ENCODE measurements around the gene NKX2-3.

NKX2-3 gene

DNA sequence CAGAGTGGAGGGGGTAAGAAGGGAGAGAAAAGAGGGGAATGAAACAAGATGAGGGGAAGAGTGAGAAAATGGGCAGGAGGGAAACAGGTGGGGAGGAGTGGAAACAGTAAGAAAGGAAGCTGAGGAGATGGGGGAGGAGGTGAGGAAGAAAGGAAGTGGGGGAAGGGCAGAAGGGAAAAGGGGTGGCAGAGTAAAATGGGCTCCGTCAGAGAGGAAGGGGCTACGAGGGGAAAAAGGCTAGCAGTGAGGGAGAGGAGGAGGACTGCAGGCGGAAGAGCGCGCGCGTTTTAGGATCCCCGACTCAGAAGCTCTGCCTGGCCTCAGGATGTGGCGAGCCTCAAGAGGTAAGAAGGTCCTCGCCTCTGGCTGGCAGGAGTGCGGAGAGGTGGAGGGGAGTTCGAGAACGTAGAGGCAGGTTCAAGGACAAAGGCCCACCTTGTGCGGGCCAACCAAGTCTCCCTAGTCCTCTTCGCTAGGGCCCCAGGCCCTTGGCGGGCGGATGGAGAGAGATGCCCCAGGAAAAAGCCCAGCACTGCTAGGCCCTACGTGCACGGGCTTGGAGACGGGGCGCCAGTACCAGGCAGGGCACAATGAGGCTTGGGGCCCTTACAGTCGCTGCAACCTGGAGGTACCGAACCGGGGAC lies 5.8 kb upstream of the NKX2-3 start:
- no peak for DNase-seq (ENCODE audit: low spot score)

DNA sequence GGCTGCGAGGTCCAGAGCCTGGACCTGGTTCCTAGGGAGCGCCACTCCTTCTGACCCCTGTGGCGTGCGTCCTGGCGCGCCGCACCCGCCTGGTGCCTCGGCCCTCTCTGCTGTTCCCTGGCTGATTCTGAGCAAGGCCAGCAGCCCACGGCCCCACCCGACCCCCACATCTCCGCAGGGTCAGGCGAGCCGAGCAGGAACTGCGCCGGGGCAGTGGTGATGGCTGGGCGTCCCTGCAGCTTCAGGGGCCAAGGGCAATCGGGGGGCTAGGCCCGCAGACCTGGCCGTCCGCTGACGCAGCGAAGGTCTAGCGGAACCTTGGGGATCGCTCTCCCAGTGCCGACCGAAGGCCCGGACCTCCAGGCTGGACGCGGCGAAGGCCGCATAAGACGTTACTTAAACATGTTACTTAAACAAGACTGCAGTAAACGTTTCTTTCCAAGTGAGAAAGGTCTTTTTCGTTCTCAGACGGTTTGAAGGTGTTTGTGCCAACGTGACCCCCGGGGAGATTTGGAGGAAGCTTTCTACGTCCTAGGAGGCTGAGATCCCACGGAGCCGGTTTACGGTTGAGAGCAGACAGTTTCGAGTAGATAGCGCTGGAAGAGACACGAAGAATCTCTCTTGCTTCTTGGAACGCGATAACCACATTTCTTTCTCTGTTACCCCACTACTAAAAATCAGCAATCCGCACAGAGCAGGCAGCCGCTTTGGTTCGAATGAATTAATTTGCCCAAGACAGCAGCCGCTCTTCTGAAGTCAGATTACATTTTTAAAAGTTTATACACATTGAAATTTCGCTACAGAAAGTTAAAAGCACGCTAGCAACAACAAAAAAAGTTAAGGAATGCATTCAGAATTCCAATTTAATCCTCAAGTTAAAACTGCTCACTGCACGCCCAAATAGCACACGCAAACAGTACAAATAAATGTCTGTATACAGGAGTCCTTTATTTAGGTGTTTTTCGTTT lies 4.9 kb upstream of the NKX2-3 start:
- DNase-seq (ENCODE audit: low spot score): no peak

DNA sequence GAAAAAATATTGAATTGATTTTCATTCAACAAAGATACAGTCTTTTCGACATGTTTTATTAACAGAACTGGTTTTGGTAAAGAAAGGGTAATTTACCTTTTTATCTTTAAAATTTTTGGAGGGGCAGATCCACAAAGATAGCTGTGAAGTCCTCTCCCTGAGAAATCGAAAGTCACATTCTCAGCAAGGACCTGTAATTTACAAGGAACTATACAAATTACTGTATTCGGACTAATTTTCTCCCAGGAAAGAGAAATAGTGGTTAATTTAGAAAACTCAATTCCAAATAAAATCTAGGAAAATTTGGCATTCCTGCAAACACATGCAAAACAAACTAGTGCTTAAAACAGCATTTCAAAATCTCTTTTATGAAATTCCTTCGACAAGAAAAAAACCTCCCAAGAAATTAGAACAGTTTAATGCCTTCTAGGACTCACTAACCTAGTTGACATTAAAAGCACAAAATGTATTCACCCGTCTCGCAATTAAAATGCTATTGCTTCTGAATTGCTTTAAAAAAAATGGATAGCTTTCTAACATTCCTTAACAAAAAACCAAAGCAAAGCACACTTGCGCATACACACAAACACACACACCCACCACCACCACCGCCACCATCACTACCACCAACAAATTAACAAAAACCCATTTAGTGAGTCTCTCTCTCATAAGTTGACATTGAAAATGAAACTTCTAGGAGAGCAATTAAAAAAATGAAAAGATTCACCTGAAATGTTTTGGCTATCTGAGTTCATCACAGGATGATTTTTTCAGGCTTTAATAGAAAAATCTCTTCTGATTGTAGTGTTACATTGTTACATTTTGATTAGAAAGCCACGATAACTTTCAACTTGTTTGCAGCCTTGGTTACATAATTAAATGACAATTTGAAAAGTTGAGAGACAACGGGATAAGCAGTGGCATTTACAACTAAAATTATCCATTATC lies 4.0 kb upstream of the NKX2-3 start:
- no peak for DNase-seq (ENCODE audit: low spot score)

DNA sequence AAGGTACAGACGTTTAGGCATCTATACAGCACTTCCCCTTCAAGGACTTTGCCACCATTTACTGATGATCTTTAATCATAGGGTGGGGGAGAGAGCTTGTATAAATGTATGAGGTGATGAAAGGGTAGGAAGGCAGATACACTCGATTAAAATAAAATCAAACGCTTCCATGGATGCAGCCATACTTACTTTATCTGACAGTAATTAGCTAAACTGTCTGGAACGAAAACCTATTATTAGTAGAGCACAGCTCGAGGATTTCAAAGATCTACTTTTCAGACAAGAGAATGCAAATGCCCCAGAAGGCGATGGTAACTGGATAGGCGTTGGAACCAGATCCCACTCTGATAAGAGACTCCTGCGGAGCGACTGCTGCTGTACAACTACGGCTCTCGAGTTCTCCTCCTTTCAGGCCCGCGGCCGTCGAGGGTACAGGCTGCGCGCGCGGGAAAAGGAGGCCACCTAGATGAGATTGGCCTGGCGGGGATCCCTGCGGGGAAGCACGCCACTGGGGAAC lies 3.1 kb upstream of the NKX2-3 start:
- no peak for DNase-seq (ENCODE audit: low spot score)

DNA sequence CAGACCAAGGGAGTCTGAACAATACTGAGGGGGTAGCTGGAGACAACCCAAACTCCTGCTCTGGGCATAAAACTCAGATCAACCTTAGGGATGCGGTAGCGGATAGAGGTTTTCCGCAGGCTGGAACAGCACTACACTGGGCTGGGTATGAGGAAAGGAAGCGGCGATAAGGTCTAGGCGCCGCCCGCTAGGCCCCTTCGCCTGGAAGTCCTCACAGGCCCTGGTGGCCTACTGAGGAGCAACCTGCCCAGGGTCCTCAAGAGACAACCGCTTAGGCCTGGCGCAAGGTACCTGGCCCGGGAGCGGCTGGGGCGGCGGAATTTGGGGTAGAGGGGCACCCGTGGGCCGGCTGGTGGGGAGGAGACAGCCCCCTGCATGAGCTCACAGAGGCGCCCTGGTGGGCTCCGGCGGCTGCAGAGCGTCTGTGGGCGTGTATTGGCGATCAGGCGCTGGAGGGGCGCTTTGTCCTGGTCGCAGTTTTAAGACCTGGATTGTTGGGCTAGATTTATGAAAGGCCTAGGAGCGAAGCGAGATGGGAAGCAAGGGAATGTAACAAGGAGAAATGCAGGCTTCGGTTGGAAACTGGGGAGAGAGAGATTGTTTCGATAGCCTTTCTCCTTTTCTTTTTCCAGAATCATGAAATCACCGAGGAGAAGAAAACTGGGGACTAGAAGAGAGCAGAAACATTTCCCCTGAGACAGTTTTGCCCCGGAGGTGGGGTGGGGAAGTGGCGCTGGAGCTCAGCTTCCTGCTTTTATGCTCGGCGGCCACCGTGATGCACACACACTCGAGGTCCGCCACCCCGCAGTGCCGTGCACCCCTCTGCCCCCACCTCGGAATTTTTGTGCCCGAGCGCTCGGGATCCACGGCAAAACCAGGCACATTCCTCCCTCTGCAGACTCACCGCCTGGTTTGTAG lies 2.4 kb upstream of the NKX2-3 start:
- DNase-seq (ENCODE audit: low spot score): no peak

DNA sequence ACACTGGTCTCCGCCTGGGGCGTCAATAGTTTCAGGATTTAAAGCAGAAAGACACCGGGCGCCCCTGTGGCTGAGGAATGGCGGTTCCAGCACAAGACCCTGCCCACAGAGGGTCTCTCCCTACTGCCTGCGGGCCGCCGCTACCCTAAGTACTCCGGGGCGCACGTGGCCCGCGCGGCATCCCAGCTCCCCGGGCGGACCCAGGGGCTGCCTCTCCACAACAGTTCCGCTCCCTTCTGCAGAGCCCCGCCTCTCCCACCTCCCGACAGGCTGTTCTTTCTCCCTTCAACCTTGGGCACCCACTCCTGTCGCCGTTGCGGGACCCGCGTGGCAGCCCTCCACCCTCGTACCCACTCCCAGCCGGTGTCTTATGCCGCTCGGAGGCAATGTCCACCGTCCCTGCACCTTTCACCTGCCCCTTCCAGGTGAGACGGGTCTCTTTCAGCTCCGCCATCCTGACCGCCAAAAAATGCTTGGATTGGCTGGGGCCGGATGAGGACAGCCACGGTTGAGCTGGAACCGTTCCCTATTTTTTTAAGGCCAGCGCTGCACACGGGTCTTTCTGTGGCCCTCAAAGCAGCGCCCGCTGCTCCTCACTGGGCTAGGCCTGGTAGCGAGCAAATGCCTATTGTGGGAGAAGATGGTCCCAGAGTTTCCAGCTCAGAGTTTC lies 1.6 kb upstream of the NKX2-3 start:
- no peak for DNase-seq (ENCODE audit: low spot score)

DNA sequence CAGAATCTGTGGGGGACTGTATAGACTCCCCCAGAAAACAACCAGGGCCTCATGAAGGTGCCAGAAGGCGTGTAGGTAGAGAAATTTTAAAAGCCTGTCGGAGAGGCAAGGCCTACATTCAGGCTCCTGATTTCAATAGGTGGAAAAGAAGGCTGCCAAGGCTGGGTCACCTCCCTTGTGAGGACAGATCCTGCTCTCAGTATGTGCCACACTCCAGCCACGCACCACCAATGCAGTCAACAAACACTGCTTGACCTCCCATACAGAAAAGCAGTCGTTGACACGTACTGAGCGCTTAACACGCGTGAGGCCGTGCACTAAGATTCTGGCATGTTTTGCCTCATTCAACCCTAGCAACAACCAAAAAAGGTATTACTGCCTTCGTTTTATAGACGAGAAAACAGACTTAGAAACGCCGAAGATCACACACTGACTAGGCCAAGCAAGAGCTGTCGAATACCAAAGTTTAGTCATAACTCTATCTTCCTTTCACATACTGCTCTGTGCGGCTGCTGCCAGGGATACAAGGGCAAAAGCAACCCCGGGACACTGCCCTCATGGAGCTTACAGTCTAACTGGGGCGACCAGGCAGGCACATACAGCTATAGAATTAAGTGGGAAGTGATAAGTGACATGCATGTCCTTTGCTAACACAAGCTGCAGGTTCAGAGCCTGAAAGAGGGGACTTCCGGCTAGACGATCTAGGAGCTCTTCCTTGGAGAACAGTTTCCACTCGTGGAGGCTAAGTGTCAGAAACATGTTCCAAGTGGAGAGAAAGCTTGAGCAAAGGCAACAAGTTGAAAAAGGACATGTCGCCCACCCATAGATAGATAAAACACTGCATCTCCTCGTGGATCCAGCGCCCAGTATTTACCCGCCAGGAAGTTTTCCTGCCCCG lies 797 bp upstream of the NKX2-3 start:
- DNase-seq (ENCODE audit: low spot score): no peak

DNA sequence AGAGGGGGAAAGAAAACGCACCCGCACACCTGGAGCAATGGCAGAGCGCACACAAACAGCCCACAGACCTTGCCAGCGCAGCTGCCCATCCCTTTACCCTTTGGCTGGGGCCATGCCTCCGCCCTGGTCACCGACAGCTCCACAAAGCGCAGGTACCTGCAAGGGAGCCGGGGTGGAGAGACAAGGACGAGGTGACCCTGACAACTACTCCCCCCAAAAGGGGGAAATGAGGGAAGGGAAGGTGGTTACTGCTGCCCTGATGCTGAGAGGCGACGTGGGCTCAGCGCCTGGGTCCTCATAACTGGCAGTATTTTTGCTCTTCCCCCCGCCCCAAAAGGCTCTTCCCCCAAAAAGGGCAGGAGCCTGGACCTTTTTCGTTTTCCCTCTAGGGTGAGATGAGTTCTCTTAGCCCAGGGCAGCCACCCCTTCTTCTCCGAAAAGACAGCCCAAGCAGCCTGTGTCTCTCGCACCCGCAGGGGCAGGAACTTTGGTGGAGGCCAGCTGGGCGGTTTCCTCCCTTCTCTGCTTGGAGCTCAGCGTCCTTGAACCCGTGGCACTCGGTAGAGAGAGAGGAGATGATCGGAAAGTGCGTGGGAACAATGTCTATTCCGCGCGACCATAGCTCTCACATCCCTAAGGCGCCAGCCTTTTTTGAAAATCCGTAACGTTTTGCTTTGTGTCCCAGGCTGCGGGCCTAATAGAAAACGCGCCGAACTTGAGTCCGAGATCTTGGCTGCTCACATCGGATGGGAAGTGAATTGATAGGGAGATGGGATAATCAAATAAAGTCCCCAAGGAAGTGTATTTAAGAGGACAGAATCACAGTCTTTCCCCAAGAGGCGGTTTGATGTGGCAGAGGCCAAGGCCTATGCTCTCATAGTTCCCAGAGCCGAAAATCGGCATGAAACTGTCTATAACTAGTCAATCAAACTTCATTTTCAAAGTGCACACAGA lies 1.0 kb downstream of the NKX2-3 start:
- no peak for DNase-seq (ENCODE audit: low spot score)

DNA sequence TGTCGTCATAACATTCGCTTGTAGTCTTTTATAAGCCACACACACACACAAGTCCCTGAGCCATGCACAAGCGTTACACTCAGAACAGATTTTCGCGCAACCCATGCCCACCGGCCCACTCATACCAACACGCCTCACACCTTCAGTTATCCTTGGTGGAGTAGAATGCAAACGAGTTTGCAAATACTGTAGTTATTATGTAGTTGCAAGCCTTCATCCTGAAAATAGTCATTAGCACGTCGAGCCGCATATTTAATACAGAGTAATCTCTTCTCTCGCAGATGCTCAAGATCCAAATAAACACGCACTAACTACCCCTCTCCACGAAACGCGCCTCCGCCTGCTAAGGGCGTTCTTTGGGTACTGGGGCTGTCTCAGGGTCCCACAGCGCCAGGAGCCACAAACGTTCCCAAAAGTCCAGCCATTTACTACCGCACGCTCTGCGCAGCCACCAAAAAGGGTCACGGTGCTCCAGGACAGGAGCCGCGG lies 1.8 kb downstream of the NKX2-3 start:
- no peak for DNase-seq (ENCODE audit: low spot score)

DNA sequence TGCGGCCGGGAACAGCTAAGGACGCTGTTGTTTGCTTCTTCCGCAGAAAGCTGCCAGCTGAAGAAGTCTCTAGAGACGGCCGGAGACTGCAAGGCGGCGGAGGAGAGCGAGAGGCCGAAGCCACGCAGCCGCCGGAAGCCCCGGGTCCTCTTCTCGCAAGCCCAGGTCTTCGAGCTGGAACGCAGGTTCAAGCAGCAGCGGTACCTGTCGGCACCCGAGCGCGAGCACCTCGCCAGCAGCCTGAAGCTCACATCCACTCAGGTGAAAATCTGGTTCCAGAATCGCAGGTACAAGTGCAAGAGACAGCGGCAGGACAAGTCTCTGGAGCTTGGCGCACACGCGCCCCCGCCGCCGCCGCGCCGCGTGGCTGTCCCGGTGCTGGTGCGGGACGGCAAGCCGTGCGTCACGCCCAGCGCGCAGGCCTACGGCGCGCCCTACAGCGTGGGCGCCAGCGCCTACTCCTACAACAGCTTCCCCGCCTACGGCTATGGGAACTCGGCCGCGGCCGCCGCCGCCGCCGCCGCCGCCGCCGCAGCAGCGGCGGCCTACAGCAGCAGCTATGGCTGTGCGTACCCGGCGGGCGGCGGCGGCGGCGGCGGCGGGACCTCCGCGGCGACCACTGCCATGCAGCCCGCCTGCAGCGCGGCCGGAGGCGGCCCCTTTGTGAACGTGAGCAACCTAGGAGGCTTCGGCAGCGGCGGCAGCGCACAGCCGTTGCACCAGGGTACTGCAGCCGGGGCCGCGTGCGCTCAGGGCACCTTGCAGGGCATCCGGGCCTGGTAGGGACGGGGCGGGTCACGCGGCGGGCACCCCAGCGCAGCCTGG lies 2.4 kb downstream of the NKX2-3 start:
- no peak for DNase-seq (ENCODE audit: low spot score)

DNA sequence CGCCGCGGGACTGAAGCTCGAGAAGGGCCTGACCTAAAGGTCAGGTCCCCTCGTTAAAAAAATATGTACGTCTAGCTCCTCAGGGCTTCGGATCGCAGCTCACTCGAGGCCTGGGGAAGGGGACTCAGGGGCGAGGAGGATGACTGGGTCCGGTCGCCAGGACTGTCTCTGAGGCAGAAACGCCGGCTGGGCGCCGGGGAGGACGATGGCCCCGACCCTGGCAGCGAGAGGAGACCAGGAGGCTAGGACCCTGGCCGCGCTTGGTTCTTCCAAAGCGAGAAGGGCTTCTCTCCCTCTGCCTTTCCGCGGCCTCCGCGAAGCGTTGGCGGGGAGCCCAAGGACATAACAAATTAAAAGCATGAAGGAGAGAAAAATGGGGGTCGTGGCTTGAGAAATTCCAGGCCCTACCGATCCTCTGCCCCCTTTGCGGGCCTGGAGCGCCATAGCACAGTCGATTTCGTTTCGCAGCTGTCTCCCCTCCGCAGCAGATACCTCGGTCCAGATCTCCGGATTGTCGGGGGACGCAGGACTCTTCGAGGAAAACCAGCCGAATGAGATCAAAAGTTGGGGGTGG lies 3.1 kb downstream of the NKX2-3 start:
- no peak for DNase-seq (ENCODE audit: low spot score)

DNA sequence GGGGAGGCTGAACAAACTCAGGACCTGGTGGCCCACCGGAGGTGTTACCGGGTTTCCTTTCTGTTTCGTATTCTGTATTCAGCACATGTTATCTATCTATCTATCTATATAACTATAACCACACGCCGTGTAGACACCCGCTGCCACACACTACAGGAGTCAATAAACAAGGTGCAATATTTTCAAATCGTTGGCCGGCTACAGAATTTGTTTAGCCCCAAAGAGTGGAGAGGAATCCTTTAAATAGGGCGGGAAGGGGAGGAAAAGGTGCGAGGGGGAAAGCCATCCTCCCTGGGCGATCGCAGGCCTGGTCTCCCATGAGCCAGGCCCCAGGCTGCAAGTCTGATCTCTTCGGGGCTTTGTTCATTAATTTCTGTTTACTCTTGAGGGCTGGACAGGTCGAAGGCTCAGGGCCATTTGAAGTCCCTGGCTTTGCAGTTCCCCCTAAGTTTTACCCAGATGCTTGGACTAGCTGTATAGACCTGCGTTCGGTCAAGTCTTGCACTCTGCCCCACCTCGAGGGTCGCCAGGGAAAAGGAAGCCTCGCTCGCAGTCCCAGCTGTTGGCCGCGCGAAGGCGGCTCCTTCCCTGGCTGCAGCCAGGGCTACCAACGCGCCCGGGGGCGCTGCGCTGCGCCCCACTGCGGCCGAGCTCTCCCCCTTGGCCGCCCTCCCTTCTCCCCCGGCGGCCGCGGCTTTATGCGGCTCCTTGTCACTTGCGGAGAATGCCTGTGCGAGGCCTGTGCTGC lies 3.8 kb downstream of the NKX2-3 start:
- DNase-seq (ENCODE audit: low spot score): no peak

DNA sequence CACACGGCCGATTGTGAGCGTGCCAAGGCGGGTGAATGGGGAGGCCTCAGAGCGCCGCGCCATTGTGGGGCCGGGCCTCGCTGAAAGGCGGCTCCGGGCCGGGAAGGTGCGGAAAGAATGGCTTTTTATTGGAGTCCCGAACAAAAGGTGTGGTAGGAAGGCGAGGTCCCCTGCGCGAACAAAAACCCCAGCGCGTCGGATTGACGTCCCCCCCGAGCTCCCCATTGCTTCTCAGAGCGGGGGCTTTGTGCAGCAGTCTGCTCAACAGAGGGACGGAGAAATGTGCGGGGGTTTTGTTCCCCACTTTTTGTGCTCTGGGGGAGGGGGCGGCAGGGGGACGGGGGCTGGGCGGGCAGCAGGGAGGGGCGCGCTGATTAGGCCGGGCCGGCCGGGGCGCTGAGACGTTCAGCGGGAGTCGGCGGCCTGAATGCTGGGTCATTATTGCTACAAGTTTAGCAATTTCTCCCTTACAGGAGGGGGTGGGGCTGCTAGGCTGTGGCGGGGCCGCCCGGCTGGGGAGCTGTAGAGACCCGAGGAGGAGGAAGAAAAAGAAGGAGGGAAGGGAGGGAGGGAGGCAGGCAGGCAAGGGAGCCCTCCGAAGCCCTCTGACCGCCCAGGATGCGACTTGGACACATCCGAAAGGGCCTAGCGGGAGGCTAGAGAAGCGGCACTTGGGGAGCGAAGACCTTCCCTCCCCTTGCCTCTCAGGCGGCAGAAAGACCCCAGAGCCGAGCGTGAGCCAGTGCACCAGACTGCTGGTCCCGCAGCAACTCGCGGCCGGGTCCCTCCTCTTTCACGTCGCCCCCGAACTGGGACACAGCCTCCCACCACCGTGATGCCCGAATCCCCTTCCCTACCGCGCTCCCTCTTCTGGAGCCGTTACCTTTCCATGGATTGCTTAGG lies 4.6 kb downstream of the NKX2-3 start:
- no peak for DNase-seq (ENCODE audit: low spot score)

DNA sequence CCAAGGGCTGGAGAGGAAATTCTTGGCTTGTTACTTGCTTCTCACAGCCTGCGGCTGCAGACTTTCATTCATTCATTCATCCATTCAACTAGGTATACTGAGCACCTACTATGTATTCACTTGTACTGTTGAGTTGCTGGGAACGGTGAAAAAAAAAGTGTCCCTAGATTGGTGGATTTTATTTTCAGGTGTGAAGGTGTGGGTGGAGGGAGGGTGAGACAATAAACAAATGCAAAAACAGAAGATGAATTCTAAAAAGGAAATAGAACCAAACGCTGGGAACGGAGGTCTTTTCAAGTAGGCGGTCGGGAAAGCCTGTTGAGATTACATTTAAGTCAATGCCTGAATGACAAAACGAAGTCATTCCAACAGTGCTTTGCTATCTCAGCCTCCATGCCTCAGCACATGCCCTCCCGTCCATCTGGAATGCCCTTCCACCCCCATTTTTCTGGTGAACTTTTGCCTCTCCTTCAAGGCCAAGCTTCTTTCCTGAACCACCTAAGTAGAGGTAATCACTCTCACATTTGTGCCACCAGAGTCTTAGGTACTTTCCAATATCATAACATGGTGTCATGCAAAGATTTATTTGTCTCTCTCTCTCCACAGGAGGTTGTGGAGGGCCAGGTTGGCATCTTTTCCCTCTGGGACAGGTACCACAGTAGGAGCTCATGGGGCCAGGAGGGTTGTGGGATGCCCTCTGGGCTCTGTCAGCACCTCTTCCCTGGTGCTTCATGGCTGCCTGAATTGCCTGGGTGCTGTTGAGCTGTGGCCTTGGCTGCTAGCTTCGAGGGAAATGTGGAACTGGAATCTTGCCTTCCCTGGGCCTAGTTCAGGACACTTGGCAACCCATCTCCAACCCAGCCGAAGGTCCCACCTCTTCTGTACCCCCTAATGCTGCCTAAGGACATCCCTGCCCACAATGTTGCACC lies 5.5 kb downstream of the NKX2-3 start:
- no peak for DNase-seq (ENCODE audit: low spot score)
